GM18951 (cell line): Measurements from ENCODE around the gene NOS1AP.
"Not testable (repeated sequence)": the region's sequence is repeated elsewhere in the genome, so short reads cannot be mapped to it uniquely, and the experiment has no call there.

ENCODE experiments used
- POLR2A ChIP-seq: IDR thresholded peaks from 4 replicates; pipeline ENCODE4 v1.6.1; 2011; ENCODE audit warnings: mild to moderate bottlenecking; ENCODE audit not compliant: insufficient read length, insufficient read depth; ENCODE audit errors: extremely low read depth
- in situ Hi-C: fragments of 300-500 bp; cut with MboI; formaldehyde crosslinking; loops from one replicate; pipeline ENCODE4 v1.12.0; 2022; ENCODE audit warnings: low sequenced_read_pairs, mixed read lengths, inconsistent platforms; ENCODE audit not compliant: unreplicated experiment

Gene NOS1AP

GRCh38 chr1:162036163-162036562 is 33.3 kb upstream of the NOS1AP start:
- in situ Hi-C loops: loop anchor here (10.0 kb wide), 1 partner anchor 241 kb away; no protein-coding TSS in a partner anchor
- no peak for TF ChIP-seq POLR2A

GRCh38 chr1:162038624-162039023 is 30.9 kb upstream of the NOS1AP start:
- TF ChIP-seq POLR2A: no peak
- in situ Hi-C loops: loop anchor here (10.0 kb wide), 1 partner anchor 244 kb away; no protein-coding TSS in a partner anchor

- no peak for TF ChIP-seq POLR2A
- in situ Hi-C loops: no loop called here
Measured at GRCh38 chr1:162040001-162040400, 29.5 kb upstream of the NOS1AP start.

GRCh38 chr1:162040657-162041056 is 28.8 kb upstream of the NOS1AP start:
- in situ Hi-C loops: no loop called here
- no peak for TF ChIP-seq POLR2A

- no peak for TF ChIP-seq POLR2A
- in situ Hi-C loops: no loop called here
Measured at GRCh38 chr1:162042361-162042760, 27.1 kb upstream of the NOS1AP start.

- TF ChIP-seq POLR2A: no peak
- in situ Hi-C loops: no loop called here
Measured at GRCh38 chr1:162046921-162047320, 22.6 kb upstream of the NOS1AP start.

GRCh38 chr1:162053949-162054348 is 15.5 kb upstream of the NOS1AP start:
- in situ Hi-C loops: not testable (repeated sequence)

- no peak for TF ChIP-seq POLR2A
- in situ Hi-C loops: no loop called here
Measured at GRCh38 chr1:162055062-162055461, 14.4 kb upstream of the NOS1AP start.

- no peak for TF ChIP-seq POLR2A
- in situ Hi-C loops: no loop called here
Measured at GRCh38 chr1:162056043-162056442, 13.4 kb upstream of the NOS1AP start.

- in situ Hi-C loops: no loop called here
- TF ChIP-seq POLR2A: no peak
Measured at GRCh38 chr1:162056579-162056978, 12.9 kb upstream of the NOS1AP start.

- in situ Hi-C loops: no loop called here
- TF ChIP-seq POLR2A: no peak
Measured at GRCh38 chr1:162059721-162060120, 9.8 kb upstream of the NOS1AP start.

- no peak for TF ChIP-seq POLR2A
- in situ Hi-C loops: no loop called here
Measured at GRCh38 chr1:162060314-162060713, 9.2 kb upstream of the NOS1AP start.

- in situ Hi-C loops: no loop called here
- TF ChIP-seq POLR2A: no peak
Measured at GRCh38 chr1:162062542-162063015, 6.9 kb upstream of the NOS1AP start.

GRCh38 chr1:162065016-162065415 is 4.5 kb upstream of the NOS1AP start:
- TF ChIP-seq POLR2A: no peak
- in situ Hi-C loops: no loop called here

- in situ Hi-C loops: not testable (repeated sequence)
Measured at GRCh38 chr1:162066836-162067235, 2.7 kb upstream of the NOS1AP start.

GRCh38 chr1:162067466-162067865 is 2.0 kb upstream of the NOS1AP start:
- TF ChIP-seq POLR2A: no peak
- in situ Hi-C loops: no loop called here

GRCh38 chr1:162068301-162068700 is 1.2 kb upstream of the NOS1AP start:
- in situ Hi-C loops: no loop called here
- TF ChIP-seq POLR2A: no peak
